ENCODE measurements around the gene ETS1. TPM values are rescaled to one million over a fixed set of nuclear protein-coding genes. Genes with fewer than 3 reads are reported as not detected.

ETS1 gene
- total RNA-seq, 1 donor from 2014 or later = 517 TPM

- Mint-ChIP-seq H3K4me1 (ENCODE audit: low read depth) (peaks cover 77% of the 10 kb centered on the region), H3K36me3 (ENCODE audit: low read depth) (no peaks in the 10 kb centered on the region), H3K9me3 (no peaks in the 10 kb centered on the region), H3K27ac (peak overlapping the region; percentile 95), H3K27me3 (ENCODE audit: low read depth) (no peaks in the 10 kb centered on the region), H3K4me3 (ENCODE audit: low read depth) (no peak overlapping the region)
- intact Hi-C loops (cut with micrococcal nuclease) = loop anchor here (2.0 to 10.0 kb wide), 3 partner anchors 25 to 301 kb away; no protein-coding TSS in a partner anchor
- no peak for DNase-seq (ENCODE audit: low spot score)
Observed at GRCh38 chr11:128625326-128625725, 38.0 kb upstream of the ETS1 start.

GRCh38 chr11:128624269-128625175 lies 37.2 kb upstream of the ETS1 start:
- H3K27ac Mint-ChIP-seq = peak overlapping the region; percentile 95
- no peaks in the 10 kb centered on the region for H3K27me3 Mint-ChIP-seq (ENCODE audit: low read depth)
- intact Hi-C loops (cut with micrococcal nuclease) = loop anchor here (1.0 to 10.0 kb wide), 5 partner anchors 24 to 300 kb away; no protein-coding TSS in a partner anchor

GRCh38 chr11:128623091-128623490 lies 35.7 kb upstream of the ETS1 start:
- intact Hi-C loops (cut with micrococcal nuclease) = loop anchor here (10.0 kb wide), 1 partner anchor 298 kb away; no protein-coding TSS in a partner anchor
- Mint-ChIP-seq H3K27ac (no peak overlapping the region), H3K27me3 (ENCODE audit: low read depth) (no peaks in the 10 kb centered on the region), H3K4me3 (ENCODE audit: low read depth) (no peak overlapping the region), H3K9me3 (no peaks in the 10 kb centered on the region), H3K36me3 (ENCODE audit: low read depth) (no peaks in the 10 kb centered on the region), H3K4me1 (ENCODE audit: low read depth) (peaks cover 75% of the 10 kb centered on the region)
- DNase-seq (ENCODE audit: low spot score) = no peak

More at GRCh38 chr11:128624269-128625175, 37.2 kb upstream of the ETS1 start:
- DNase-seq (ENCODE audit: low spot score) = peak; percentile 46
- peaks cover 77% of the 10 kb centered on the region for H3K4me1 Mint-ChIP-seq (ENCODE audit: low read depth)
- H3K9me3 Mint-ChIP-seq = no peaks in the 10 kb centered on the region
- no peaks in the 10 kb centered on the region for H3K36me3 Mint-ChIP-seq (ENCODE audit: low read depth)
- peak overlapping the region; percentile 53 for H3K4me3 Mint-ChIP-seq (ENCODE audit: low read depth)

GRCh38 chr11:128621601-128622501 lies 34.5 kb upstream of the ETS1 start:
- Mint-ChIP-seq H3K4me3 (ENCODE audit: low read depth) (no peak overlapping the region), H3K27me3 (ENCODE audit: low read depth) (no peaks in the 10 kb centered on the region), H3K27ac (no peak overlapping the region), H3K9me3 (no peaks in the 10 kb centered on the region), H3K4me1 (ENCODE audit: low read depth) (peaks cover 64% of the 10 kb centered on the region), H3K36me3 (ENCODE audit: low read depth) (no peaks in the 10 kb centered on the region)
- DNase-seq (ENCODE audit: low spot score) = no peak
- intact Hi-C loops (cut with micrococcal nuclease) = loop anchor here (10.0 kb wide), 1 partner anchor 297 kb away; no protein-coding TSS in a partner anchor

- Mint-ChIP-seq H3K36me3 (ENCODE audit: low read depth) (no peaks in the 10 kb centered on the region), H3K27me3 (ENCODE audit: low read depth) (no peaks in the 10 kb centered on the region), H3K27ac (no peak overlapping the region)
Observed at GRCh38 chr11:128620309-128621100, 33.1 kb upstream of the ETS1 start.

GRCh38 chr11:128619540-128620308 lies 32.4 kb upstream of the ETS1 start:
- DNase-seq (ENCODE audit: low spot score) = no peak
- Mint-ChIP-seq H3K36me3 (ENCODE audit: low read depth) (no peaks in the 10 kb centered on the region), H3K4me1 (ENCODE audit: low read depth) (peaks cover 44% of the 10 kb centered on the region), H3K27me3 (ENCODE audit: low read depth) (peaks cover under 1% of the 10 kb centered on the region), H3K27ac (no peak overlapping the region), H3K4me3 (ENCODE audit: low read depth) (no peak overlapping the region), H3K9me3 (no peaks in the 10 kb centered on the region)
- intact Hi-C loops (cut with micrococcal nuclease) = loop anchor here (10.0 kb wide), 1 partner anchor 295 kb away; no protein-coding TSS in a partner anchor

More at GRCh38 chr11:128620309-128621100, 33.1 kb upstream of the ETS1 start:
- H3K4me1 Mint-ChIP-seq (ENCODE audit: low read depth) = peaks cover 52% of the 10 kb centered on the region
- H3K9me3 Mint-ChIP-seq = no peaks in the 10 kb centered on the region
- H3K4me3 Mint-ChIP-seq (ENCODE audit: low read depth) = no peak overlapping the region
- intact Hi-C loops (cut with micrococcal nuclease) = loop anchor here (10.0 kb wide), 1 partner anchor 296 kb away; no protein-coding TSS in a partner anchor
- DNase-seq (ENCODE audit: low spot score) = no peak

GRCh38 chr11:128619007-128619406 lies 31.6 kb upstream of the ETS1 start:
- intact Hi-C loops (cut with micrococcal nuclease) = no loop called here
- no peak for DNase-seq (ENCODE audit: low spot score)
- H3K9me3 Mint-ChIP-seq = no peaks in the 10 kb centered on the region
- peaks cover 37% of the 10 kb centered on the region for H3K4me1 Mint-ChIP-seq (ENCODE audit: low read depth)
- H3K27me3 Mint-ChIP-seq (ENCODE audit: low read depth) = peaks cover 2% of the 10 kb centered on the region
- no peaks in the 10 kb centered on the region for H3K36me3 Mint-ChIP-seq (ENCODE audit: low read depth)
- no peak overlapping the region for H3K4me3 Mint-ChIP-seq (ENCODE audit: low read depth)
- peak overlapping the region; percentile 40 for H3K27ac Mint-ChIP-seq

GRCh38 chr11:128618603-128619002 lies 31.2 kb upstream of the ETS1 start:
- Mint-ChIP-seq H3K9me3 (no peaks in the 10 kb centered on the region), H3K27me3 (ENCODE audit: low read depth) (peaks cover 2% of the 10 kb centered on the region), H3K27ac (peak overlapping the region; percentile 24), H3K4me3 (ENCODE audit: low read depth) (no peak overlapping the region), H3K4me1 (ENCODE audit: low read depth) (peaks cover 35% of the 10 kb centered on the region), H3K36me3 (ENCODE audit: low read depth) (no peaks in the 10 kb centered on the region)
- no peak for DNase-seq (ENCODE audit: low spot score)
- intact Hi-C loops (cut with micrococcal nuclease) = no loop called here

GRCh38 chr11:128616161-128616560 lies 28.8 kb upstream of the ETS1 start:
- H3K4me3 Mint-ChIP-seq (ENCODE audit: low read depth) = no peak overlapping the region
- H3K36me3 Mint-ChIP-seq (ENCODE audit: low read depth) = no peaks in the 10 kb centered on the region
- H3K27me3 Mint-ChIP-seq (ENCODE audit: low read depth) = peaks cover 2% of the 10 kb centered on the region
- no peak overlapping the region for H3K27ac Mint-ChIP-seq
- peaks cover 29% of the 10 kb centered on the region for H3K4me1 Mint-ChIP-seq (ENCODE audit: low read depth)
- no peaks in the 10 kb centered on the region for H3K9me3 Mint-ChIP-seq
- DNase-seq (ENCODE audit: low spot score) = no peak
- intact Hi-C loops (cut with micrococcal nuclease) = no loop called here

- Mint-ChIP-seq H3K27ac (no peak overlapping the region), H3K4me3 (ENCODE audit: low read depth) (no peak overlapping the region), H3K4me1 (ENCODE audit: low read depth) (peaks cover 33% of the 10 kb centered on the region), H3K27me3 (ENCODE audit: low read depth) (peaks cover 2% of the 10 kb centered on the region), H3K36me3 (ENCODE audit: low read depth) (no peaks in the 10 kb centered on the region), H3K9me3 (no peaks in the 10 kb centered on the region)
- intact Hi-C loops (cut with micrococcal nuclease) = no loop called here
- no peak for DNase-seq (ENCODE audit: low spot score)
Observed at GRCh38 chr11:128615612-128616011, 28.3 kb upstream of the ETS1 start.

GRCh38 chr11:128615076-128615475 lies 27.7 kb upstream of the ETS1 start:
- Mint-ChIP-seq H3K27ac (no peak overlapping the region), H3K4me1 (ENCODE audit: low read depth) (peaks cover 32% of the 10 kb centered on the region), H3K4me3 (ENCODE audit: low read depth) (no peak overlapping the region), H3K27me3 (ENCODE audit: low read depth) (peaks cover 2% of the 10 kb centered on the region), H3K9me3 (no peaks in the 10 kb centered on the region), H3K36me3 (ENCODE audit: low read depth) (no peaks in the 10 kb centered on the region)
- intact Hi-C loops (cut with micrococcal nuclease) = no loop called here
- DNase-seq (ENCODE audit: low spot score) = no peak

All from activated T-helper 2 cell treated with anti-CD3 and anti-CD28 coated beads, Interferon-gamma antibody, Interleukin-2, Interleukin-4, amounts not matched to agents 10 μg/mL and 5 μg/mL and 100 μg/mL, durations not matched to agents 14 hours and 24 hours and 36 hours (primary cell).